OCI-LY7 (cell line): ENCODE results near the gene ZFHX2.

Experiments used
- CTCF ChIP-seq: fragments of 200-600 bp; sonication (generic); conservative IDR thresholded peaks from 2 replicates; pipeline ENCODE4 v1.5.1; 2014; ENCODE audit warnings: mild to moderate bottlenecking, antibody characterized with exemption, low read length, moderate library complexity, mixed read lengths
- EZH2phosphoT487 ChIP-seq: fragments of 200-600 bp; sonication (generic); IDR thresholded peaks from 2 replicates; pipeline ENCODE4 v1.6.1; 2018; ENCODE audit warnings: low read depth, borderline replicate concordance, mild to moderate bottlenecking, mixed run types, antibody characterized with exemption, low read length, moderate library complexity, mixed read lengths

GRCh38 chr14:23590198-23590597, 38.6 kb upstream of the ZFHX2 start:
- no peak for TF ChIP-seq CTCF
- TF ChIP-seq EZH2phosphoT487: no peak
